ENCODE data around the gene MT1F.

The MT1F gene

GRCh38 chr16:56623637-56624036 lies 34.1 kb upstream of the MT1F start:
- no peak overlapping the region for H3K27ac ChIP-seq (ENCODE audit: low read depth, low read length, poor library complexity, severe bottlenecking)
- no peaks in the 10 kb centered on the region for H3K36me3 ChIP-seq (ENCODE audit: insufficient read depth, low read length)
- no peaks in the 10 kb centered on the region for H3K27me3 ChIP-seq (ENCODE audit: insufficient read depth, low read length)
- no peaks in the 10 kb centered on the region for H3K9me2 ChIP-seq (ENCODE audit: low read depth, low read length)
- no peaks in the 10 kb centered on the region for H3K79me2 ChIP-seq (ENCODE audit: insufficient read depth, low read length)
- TF ChIP-seq EZH2 (IDR thresholded peaks at IDR 0.05; ENCODE audit: borderline replicate concordance, low read length) (no peak), CTCF (IDR thresholded peaks at IDR 0.05; ENCODE audit: low read length) (no peak)
- H3K4me3 ChIP-seq (ENCODE audit: low read depth, low read length, poor library complexity, severe bottlenecking) = no peak overlapping the region
- H2AFZ ChIP-seq (ENCODE audit: low read length) = no peak overlapping the region
- H3F3A ChIP-seq (ENCODE audit: insufficient read depth, low read length) = no peaks in the 10 kb centered on the region
- H4K20me1 ChIP-seq (ENCODE audit: insufficient read depth, low read length) = no peaks in the 10 kb centered on the region
- no peak overlapping the region for H3K9ac ChIP-seq (ENCODE audit: low read length)
- no peaks in the 10 kb centered on the region for H3K9me3 ChIP-seq (ENCODE audit: low read length)
- H3K4me1 ChIP-seq (ENCODE audit: insufficient read depth, low read length, severe bottlenecking) = no peaks in the 10 kb centered on the region
- H3K4me2 ChIP-seq (ENCODE audit: low read length) = no peak overlapping the region

- H3K9ac ChIP-seq (ENCODE audit: low read length) = no peak within 1 kb of the TSS
- H3K4me1 ChIP-seq (ENCODE audit: insufficient read depth, low read length, severe bottlenecking) = no peaks in the 10 kb centered on the region
- no peaks in the 10 kb centered on the region for H3F3A ChIP-seq (ENCODE audit: insufficient read depth, low read length)
- no peak within 1 kb of the TSS for H3K27ac ChIP-seq (ENCODE audit: low read depth, low read length, poor library complexity, severe bottlenecking)
- no peaks in the 10 kb centered on the region for H3K79me2 ChIP-seq (ENCODE audit: insufficient read depth, low read length)
- H4K20me1 ChIP-seq (ENCODE audit: insufficient read depth, low read length) = no peaks in the 10 kb centered on the region
- no peaks in the 10 kb centered on the region for H3K27me3 ChIP-seq (ENCODE audit: insufficient read depth, low read length)
- no peaks in the 10 kb centered on the region for H3K9me3 ChIP-seq (ENCODE audit: low read length)
- H3K9me2 ChIP-seq (ENCODE audit: low read depth, low read length) = no peaks in the 10 kb centered on the region
- H3K4me3 ChIP-seq (ENCODE audit: low read depth, low read length, poor library complexity, severe bottlenecking) = no peak within 1 kb of the TSS
- TF ChIP-seq EZH2 (IDR thresholded peaks at IDR 0.05; ENCODE audit: borderline replicate concordance, low read length) (no peak), CTCF (IDR thresholded peaks at IDR 0.05; ENCODE audit: low read length) (no peak)
- no peak within 1 kb of the TSS for H2AFZ ChIP-seq (ENCODE audit: low read length)
- H3K36me3 ChIP-seq (ENCODE audit: insufficient read depth, low read length) = no peaks in the 10 kb centered on the region
- H3K4me2 ChIP-seq (ENCODE audit: low read length) = no peak within 1 kb of the TSS
These were observed 32.4 kb upstream of the MT1F start, which contains the start of gene MT1E for GRCh38 chr16:56625140-56625942. Gene MT1E (plus strand): TSS chr16:56625781. CDS start chr16:56625852, 71 bp downstream.

- Histone ChIP-seq H3K4me3 (ENCODE audit: low read depth, low read length, poor library complexity, severe bottlenecking) (no peak overlapping the region), H3K36me3 (ENCODE audit: insufficient read depth, low read length) (no peaks in the 10 kb centered on the region), H2AFZ (ENCODE audit: low read length) (no peak overlapping the region), H3F3A (ENCODE audit: insufficient read depth, low read length) (no peaks in the 10 kb centered on the region), H3K27ac (ENCODE audit: low read depth, low read length, poor library complexity, severe bottlenecking) (no peak overlapping the region), H3K9ac (ENCODE audit: low read length) (no peak overlapping the region), H3K9me2 (ENCODE audit: low read depth, low read length) (no peaks in the 10 kb centered on the region), H3K4me1 (ENCODE audit: insufficient read depth, low read length, severe bottlenecking) (no peaks in the 10 kb centered on the region), H3K79me2 (ENCODE audit: insufficient read depth, low read length) (no peaks in the 10 kb centered on the region), H4K20me1 (ENCODE audit: insufficient read depth, low read length) (no peaks in the 10 kb centered on the region), H3K27me3 (ENCODE audit: insufficient read depth, low read length) (no peaks in the 10 kb centered on the region), H3K9me3 (ENCODE audit: low read length) (no peaks in the 10 kb centered on the region), H3K4me2 (ENCODE audit: low read length) (no peak overlapping the region)
- TF ChIP-seq EZH2 (IDR thresholded peaks at IDR 0.05; ENCODE audit: borderline replicate concordance, low read length) (no peak), CTCF (IDR thresholded peaks at IDR 0.05; ENCODE audit: low read length) (no peak)
These were observed 31.7 kb upstream of the MT1F start for GRCh38 chr16:56625943-56626654.
